Stimulated activated naive CD8-positive, alpha-beta T cell treated with anti-CD3 and anti-CD28 coated beads, Interleukin-15, Interleukin-2, amounts not matched to agents 100 U/mL and 50 U/mL, for 24 hours (primary cell): Measurements from ENCODE around the gene PLXNB1.

Source experiments
- ATAC-seq: fragments of 150-1000 bp; cut with Tn5 transposase; one replicate; pipeline ENCODE4 v1.10.0; 2021
- DNase-seq: peaks from one replicate; pipeline ENCODE4 v3.0.0; 2021

Gene PLXNB1

DNA sequence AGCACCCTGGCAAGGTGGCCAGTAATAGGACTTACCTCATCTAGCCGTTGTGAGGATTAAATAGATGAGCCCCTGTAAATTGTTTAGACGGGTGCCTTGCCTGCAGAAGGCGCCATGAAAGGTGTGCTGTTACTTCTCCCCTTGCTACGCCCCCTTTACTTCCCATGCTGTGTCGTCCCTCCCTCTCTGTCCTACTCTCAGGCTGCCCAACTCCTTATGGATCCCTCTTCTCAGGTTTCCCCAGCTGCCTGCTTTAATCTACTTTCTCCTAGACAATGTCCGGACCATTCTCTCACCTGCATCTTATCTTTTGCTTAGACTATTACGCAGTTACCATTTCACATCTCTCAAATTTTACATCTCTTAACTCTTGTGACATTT lies 59.6 kb downstream of the PLXNB1 start:
- no peak for DNase-seq
- ATAC-seq: no peak

DNA sequence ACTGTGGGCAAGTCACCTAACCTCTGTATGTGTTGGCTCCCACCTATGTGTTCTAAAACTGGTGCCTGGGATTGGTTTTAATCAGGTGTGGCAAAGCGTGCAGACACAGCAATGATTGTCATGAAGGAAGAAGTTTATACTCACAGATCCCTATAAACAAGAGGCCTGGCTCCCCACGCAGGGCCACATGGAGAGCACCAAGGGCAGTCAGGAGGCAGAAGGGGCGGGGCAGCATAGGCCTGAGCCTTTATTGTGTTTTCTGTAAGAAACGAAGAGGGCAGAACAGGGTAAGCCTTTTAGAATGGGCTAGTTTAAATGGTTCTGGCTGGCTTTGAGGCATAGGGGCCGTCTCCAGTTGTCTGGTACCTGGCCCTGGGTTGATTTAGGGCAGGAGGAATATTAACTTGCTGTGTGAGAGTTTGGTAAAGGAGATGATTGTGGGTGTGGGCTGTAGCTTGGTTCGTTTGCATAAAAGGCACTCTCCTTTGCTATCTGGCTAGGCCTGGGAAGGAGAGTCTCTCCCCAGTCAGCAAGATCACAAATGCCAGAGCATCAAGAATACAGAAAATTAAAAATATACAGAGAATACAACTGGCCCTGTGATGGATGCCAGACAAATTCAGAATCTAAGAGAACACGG lies 60.1 kb downstream of the PLXNB1 start:
- DNase-seq (no peak), ATAC-seq (no peak)

- DNase-seq (no peak), ATAC-seq (no peak)
These were observed 62.7 kb downstream of the PLXNB1 start for GRCh38 chr3:48367201-48367600.

- ATAC-seq (no peak), DNase-seq (no peak)
These were observed 65.0 kb downstream of the PLXNB1 start for GRCh38 chr3:48364840-48365239.

GRCh38 chr3:48361928-48362327 lies 68.0 kb downstream of the PLXNB1 start:
- no peak for DNase-seq
- no peak for ATAC-seq

GRCh38 chr3:48356419-48356818 lies 73.5 kb downstream of the PLXNB1 start:
- ATAC-seq (no peak), DNase-seq (no peak)

- ATAC-seq: no peak
- no peak for DNase-seq
These were observed 75.9 kb downstream of the PLXNB1 start for GRCh38 chr3:48353987-48354386.
